Upper lobe of left lung (tissue), 6 donors: ENCODE measurements around the gene TPGS1. TPM values are rescaled to one million over a fixed set of nuclear protein-coding genes. Genes with fewer than 3 reads are reported as not detected.

Experiments
- ATAC-seq, 2 donors: fragments of 200-7000 bp; cut with Tn5 transposase; one replicate each; pipeline ENCODE4 v1.9.1; 2022; ENCODE audit warnings: mild to moderate bottlenecking in 2 of 2, moderate library complexity in 2 of 2; ENCODE audit not compliant: low FRiP score in 2 of 2
- DNase-seq, 2 donors: peaks; one replicate each; pipeline ENCODE4 v3.0.0-alpha.2; 2019 to 2020
- H3K27ac ChIP-seq, 4 donors: fragments of 200-600 bp; sonication (generic); one replicate each; pipeline ENCODE4 v1.5.1; 2016 to 2019
- H3K27me3 ChIP-seq, 4 donors: fragments of 200-600 bp; sonication (generic); one replicate each; pipeline ENCODE4 v1.5.1; 2017 to 2019
- H3K36me3 ChIP-seq, 4 donors: fragments of 200-600 bp; sonication (generic); one replicate each; pipeline ENCODE4 v1.5.1; 2016 to 2019
- H3K4me1 ChIP-seq, 4 donors: fragments of 200-600 bp; sonication (generic); one replicate each; pipeline ENCODE4 v1.5.1; 2018 to 2019
- H3K4me3 ChIP-seq, 4 donors: fragments of 200-600 bp; sonication (generic); one replicate each; pipeline ENCODE4 v1.5.1; 2017 to 2019; ENCODE audit warnings: mild to moderate bottlenecking in 2 of 4, moderate library complexity in 1 of 4
- H3K9me3 ChIP-seq, 4 donors: fragments of 200-600 bp; sonication (generic); one replicate each; pipeline ENCODE4 v1.5.1; 2018 to 2019
- EP300 ChIP-seq, 4 donors: sonication (generic); formaldehyde crosslinking; IDR thresholded peaks; one replicate each; pipeline ENCODE4 v1.5.1; 2017; ENCODE audit warnings: antibody characterized with exemption in 4 of 4, control low read depth in 2 of 4
- POLR2A ChIP-seq, 4 donors: fragments of 450-650 bp; IDR thresholded peaks; one replicate each; pipeline ENCODE4 v1.5.1; 2016 to 2017; ENCODE audit warnings: antibody characterized with exemption in 4 of 4, mild to moderate bottlenecking in 2 of 4
- POLR2AphosphoS5 ChIP-seq, 2 donors: sonication (generic); formaldehyde crosslinking; IDR thresholded peaks; one replicate each; pipeline ENCODE4 v1.5.1; 2017; ENCODE audit warnings: antibody characterized with exemption in 2 of 2
- WGBS, 2 donors: methylation state at CpG; one replicate each; pipeline ENCODE4 v1.1.5; 2017 to 2018; 5-methylcytosine and 5-hydroxymethylcytosine counted together
- total RNA-seq, 6 donors: library from RNA; depleted of rRNA in 4 of 6; stranded (reverse); fragments of >200 nt in 4 of 6; gene quantifications; one replicate each; pipeline versions ENCODE4 v1.1.0 to v1.2.1, GENCODE V29; 2016 to 2021
- TF ChIP-seq, protein P1 (sequence below), 6 experiments: fragments of 450-650 bp in 4 of 6; fragments of 200-600 bp in 2 of 6; sonication (generic) in 2 of 6; IDR thresholded peaks; one replicate each; pipeline ENCODE4 v1.5.1; 2016 to 2019; ENCODE audit warnings: antibody characterized with exemption in 6 of 6
- donor health status: DM: no; HTN: no; CAD: no; lungs with moderate emphysema.
- donor health status: DM: no; HTN: yes; CAD: no; lungs with severe emphysema.

The TPGS1 gene
- total RNA-seq, 6 donors from 2014 or later = 30.9 to 67.1 (median 40.1) TPM

- peak; percentile 5 to 58 for TF ChIP-seq POLR2AphosphoS5 (IDR thresholded peaks at IDR 0.05)
- TF ChIP-seq, protein P1, sequence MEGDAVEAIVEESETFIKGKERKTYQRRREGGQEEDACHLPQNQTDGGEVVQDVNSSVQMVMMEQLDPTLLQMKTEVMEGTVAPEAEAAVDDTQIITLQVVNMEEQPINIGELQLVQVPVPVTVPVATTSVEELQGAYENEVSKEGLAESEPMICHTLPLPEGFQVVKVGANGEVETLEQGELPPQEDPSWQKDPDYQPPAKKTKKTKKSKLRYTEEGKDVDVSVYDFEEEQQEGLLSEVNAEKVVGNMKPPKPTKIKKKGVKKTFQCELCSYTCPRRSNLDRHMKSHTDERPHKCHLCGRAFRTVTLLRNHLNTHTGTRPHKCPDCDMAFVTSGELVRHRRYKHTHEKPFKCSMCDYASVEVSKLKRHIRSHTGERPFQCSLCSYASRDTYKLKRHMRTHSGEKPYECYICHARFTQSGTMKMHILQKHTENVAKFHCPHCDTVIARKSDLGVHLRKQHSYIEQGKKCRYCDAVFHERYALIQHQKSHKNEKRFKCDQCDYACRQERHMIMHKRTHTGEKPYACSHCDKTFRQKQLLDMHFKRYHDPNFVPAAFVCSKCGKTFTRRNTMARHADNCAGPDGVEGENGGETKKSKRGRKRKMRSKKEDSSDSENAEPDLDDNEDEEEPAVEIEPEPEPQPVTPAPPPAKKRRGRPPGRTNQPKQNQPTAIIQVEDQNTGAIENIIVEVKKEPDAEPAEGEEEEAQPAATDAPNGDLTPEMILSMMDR (IDR thresholded peaks at IDR 0.05) = peak; percentile 24 to 58 (median 40)
- peak in 1 of 4 donors; percentile 13 for TF ChIP-seq POLR2A (IDR thresholded peaks at IDR 0.05)
- no peak for TF ChIP-seq EP300 (IDR thresholded peaks at IDR 0.05)
- H3K4me3 ChIP-seq = peak overlapping the region; percentile 73 to 100 (median 100)
- peaks cover 25 to 47% (median 32%) of the 10 kb centered on the region in 4 donors for H3K4me1 ChIP-seq
- peak overlapping the region; percentile 79 to 97 (median 90) for H3K27ac ChIP-seq
- H3K36me3 ChIP-seq = peaks cover 9 to 28% (median 18%) of the 10 kb centered on the region in 4 donors
- H3K27me3 ChIP-seq = no peaks in the 10 kb centered on the region
- peak; percentile 31 to 55 for ATAC-seq
- WGBS, 2 donors = 0% methylated on average over 7 to 47 of the region's 47 CpGs
- H3K9me3 ChIP-seq = no peaks in the 10 kb centered on the region
- peak; percentile 65 to 91 for DNase-seq
These were observed 25.5 kb downstream of the TPGS1 start for GRCh38 chr19:532561-533363.

- Histone ChIP-seq H3K36me3 (peaks cover 9 to 36% (median 24%) of the 10 kb centered on the region in 4 donors), H3K9me3 (no peaks in the 10 kb centered on the region), H3K27ac (peak overlapping the region; percentile 79 to 97 (median 90)), H3K4me1 (peaks cover 25 to 47% (median 32%) of the 10 kb centered on the region in 4 donors), H3K27me3 (no peaks in the 10 kb centered on the region), H3K4me3 (peak overlapping the region; percentile 73 to 100 (median 100))
- ATAC-seq = no peak
- DNase-seq = peak in 1 of 2 donors; percentile 52
- 32 to 50% methylated on average over 1 to 21 of the region's 25 CpGs for WGBS, 2 donors
- TF ChIP-seq, protein P1 (IDR thresholded peaks at IDR 0.05) = no peak
- no peak for TF ChIP-seq POLR2AphosphoS5 (IDR thresholded peaks at IDR 0.05)
- no peak for TF ChIP-seq EP300 (IDR thresholded peaks at IDR 0.05)
- no peak for TF ChIP-seq POLR2A (IDR thresholded peaks at IDR 0.05)
These were observed 26.2 kb downstream of the TPGS1 start for GRCh38 chr19:533364-534058.

DNA sequence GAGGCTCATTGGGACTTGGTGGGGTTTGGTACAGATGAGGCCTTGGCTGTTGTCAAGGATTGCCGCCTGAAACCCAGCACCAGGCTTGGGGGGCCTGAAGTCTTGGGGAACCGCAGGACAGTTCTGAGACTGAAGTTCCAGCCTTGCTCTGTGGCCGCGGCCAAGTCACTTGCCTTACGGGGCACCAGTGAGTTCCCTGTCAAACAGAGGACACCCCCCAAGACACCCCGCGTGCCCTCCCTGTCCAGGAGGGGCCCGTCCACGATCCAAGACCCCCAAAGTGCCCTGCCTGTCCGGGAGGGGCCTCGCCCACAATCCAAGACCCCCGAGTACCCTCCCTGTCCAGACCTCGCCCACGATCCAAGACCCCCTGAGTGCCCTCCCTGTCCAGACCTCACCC lies 26.8 kb downstream of the TPGS1 start:
- Histone ChIP-seq H3K4me3 (peak overlapping the region in 2 of 4 donors; percentile 73 to 100), H3K4me1 (peaks cover 28 to 47% (median 33%) of the 10 kb centered on the region in 4 donors), H3K9me3 (no peaks in the 10 kb centered on the region), H3K27me3 (no peaks in the 10 kb centered on the region), H3K36me3 (peaks cover 9 to 42% (median 30%) of the 10 kb centered on the region in 4 donors), H3K27ac (peak overlapping the region; percentile 79 to 97 (median 90))
- DNase-seq = peak in 1 of 2 donors; percentile 41
- no peak for ATAC-seq
- TF ChIP-seq, protein P1 (IDR thresholded peaks at IDR 0.05) = no peak
- no peak for TF ChIP-seq POLR2AphosphoS5 (IDR thresholded peaks at IDR 0.05)
- TF ChIP-seq POLR2A (IDR thresholded peaks at IDR 0.05) = no peak
- no peak for TF ChIP-seq EP300 (IDR thresholded peaks at IDR 0.05)
- WGBS, 2 donors = 71 to 81% methylated on average over 11 to 14 of the region's 14 CpGs

DNA sequence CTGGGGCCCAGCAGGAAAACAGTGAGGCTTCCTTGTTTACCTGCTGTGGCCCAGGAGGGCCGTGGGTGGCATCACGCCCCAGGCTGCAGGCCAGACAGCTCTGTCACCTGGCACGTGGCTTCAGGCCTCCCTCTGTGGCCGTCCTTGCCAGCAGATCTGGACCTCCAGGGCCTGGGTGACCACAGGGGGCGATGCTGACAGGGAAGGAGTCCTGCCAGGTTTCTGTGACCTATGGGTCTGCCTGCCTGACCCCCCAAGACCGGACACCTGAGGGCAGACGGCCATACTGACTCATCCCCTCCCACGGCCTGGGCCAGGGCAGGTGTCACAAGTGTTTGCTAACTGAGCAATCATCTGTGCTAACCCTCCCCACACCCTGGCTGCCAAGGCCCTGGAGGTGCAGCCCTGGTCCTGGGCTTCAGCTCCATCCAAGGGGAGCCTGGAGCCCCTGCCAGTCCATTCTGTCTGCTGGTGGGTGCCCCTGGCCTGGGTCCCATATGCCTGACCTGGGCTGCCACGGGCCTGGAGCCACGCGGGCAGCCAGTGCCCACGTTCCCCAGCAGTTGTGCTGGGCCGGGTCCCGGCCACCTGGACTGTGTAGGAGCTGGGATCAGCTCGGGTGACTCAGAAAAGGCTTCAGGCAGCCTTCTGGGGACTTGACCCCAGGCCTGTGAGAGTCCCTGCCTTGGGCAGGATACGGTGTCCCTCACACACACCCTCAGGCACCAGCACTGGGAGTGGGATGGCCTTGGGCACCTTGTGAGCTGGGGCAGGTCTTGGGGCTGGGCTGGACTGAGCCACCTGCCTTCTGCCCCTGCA lies 27.9 kb downstream of the TPGS1 start:
- Histone ChIP-seq H3K27me3 (no peaks in the 10 kb centered on the region), H3K4me3 (no peak overlapping the region), H3K27ac (peak overlapping the region in 3 of 4 donors; percentile 22 to 50 (median 32)), H3K9me3 (no peaks in the 10 kb centered on the region), H3K36me3 (peaks cover 9 to 48% (median 37%) of the 10 kb centered on the region in 4 donors), H3K4me1 (peaks cover 28 to 47% (median 33%) of the 10 kb centered on the region in 4 donors)
- no peak for TF ChIP-seq POLR2A (IDR thresholded peaks at IDR 0.05)
- TF ChIP-seq POLR2AphosphoS5 (IDR thresholded peaks at IDR 0.05) = no peak
- TF ChIP-seq, protein P1 (IDR thresholded peaks at IDR 0.05) = no peak
- no peak for TF ChIP-seq EP300 (IDR thresholded peaks at IDR 0.05)
- peak in 1 of 2 donors; percentile 79 for DNase-seq
- ATAC-seq = no peak
- WGBS, 2 donors = 58 to 93% methylated on average over 6 to 13 of the region's 16 CpGs
